K562 (cell line): ENCODE measurements around the gene DCAF8. TPM values are rescaled to one million over a fixed set of nuclear protein-coding genes. Genes with fewer than 3 reads are reported as not detected.

Source experiments
- CHCHD3 ChIP-seq: fragments of 250-450 bp; sonication (Bioruptor Pico); IDR thresholded peaks from 2 replicates; pipeline ENCODE4 v2.1.2; 2022; ENCODE audit warnings: mild to moderate bottlenecking
- CLOCK ChIP-seq: fragments of 250-450 bp; sonication (Bioruptor Pico); IDR thresholded peaks from 2 replicates; pipeline ENCODE4 v1.4.0; 2020; ENCODE audit warnings: mild to moderate bottlenecking, moderate library complexity, borderline replicate concordance
- KLF13 ChIP-seq: fragments of 450-650 bp; IDR thresholded peaks from 2 replicates; pipeline ENCODE4 v1.6.1; 2016; ENCODE audit warnings: missing genetic modification characterization, low read depth, mild to moderate bottlenecking, missing compliant biosample characterization, moderate library complexity, borderline replicate concordance
- SMAD3 ChIP-seq: fragments of 450-650 bp; formaldehyde crosslinking; conservative IDR thresholded peaks from 2 replicates; pipeline ENCODE4 v1.4.0; 2020; ENCODE audit warnings: mild to moderate bottlenecking
- STAT6 ChIP-seq: sonication (generic); formaldehyde crosslinking; IDR thresholded peaks from 2 replicates; pipeline ENCODE4 v1.8.1; 2023; ENCODE audit warnings: mild to moderate bottlenecking, missing genetic modification reagents
- ZBTB9 ChIP-seq: fragments of 450-650 bp; formaldehyde crosslinking; IDR thresholded peaks from 2 replicates; pipeline ENCODE4 v1.4.0; 2020; ENCODE audit warnings: mild to moderate bottlenecking, moderate library complexity
- ZNF212 ChIP-seq: fragments of 450-650 bp; formaldehyde crosslinking; IDR thresholded peaks from 2 replicates; pipeline ENCODE4 v1.4.0; 2020; ENCODE audit warnings: mild to moderate bottlenecking
- ZNF407 ChIP-seq: fragments of 450-650 bp; IDR thresholded peaks from 2 replicates; pipeline ENCODE4 v1.6.1; 2016; ENCODE audit warnings: low read depth
- ZNF445 ChIP-seq: fragments of 250-450 bp; sonication (Bioruptor Pico); IDR thresholded peaks from 2 replicates; pipeline ENCODE4 v1.4.0; 2020; ENCODE audit warnings: low read depth, mild to moderate bottlenecking, moderate library complexity
- polyA plus RNA-seq, 8 experiments: library from polyadenylated mRNA; depleted of rRNA in 4 of 8; stranded (reverse) in 5 of 8; unstranded in 3 of 8; fragments of >200 nt; fragmentation: Nextera tagmentation in 2 of 8; fragmentation: Illumina TruSeq in 1 of 8; extraction: Ambion mirVana in 2 of 8; extraction: Trizol in 1 of 8; gene quantifications; 2 replicates each; pipeline versions ENCODE4 v1.2.1 to v1.2.3, GENCODE V29; 2011 to 2014; ENCODE audit warnings: inconsistent platforms in 1 of 8, missing spikeins in 1 of 8
- total RNA-seq, 7 experiments: library from RNA; depleted of rRNA in 6 of 7; stranded (reverse); fragments of >200 nt in 6 of 7; fragmentation: Illumina TruSeq in 2 of 7; extraction: Trizol in 2 of 7; gene quantifications; 2 replicates each; pipeline versions ENCODE4 v1.2.1 to v1.2.3, GENCODE V29; 2011 to 2021; ENCODE audit warnings: low replicate concordance in 1 of 7

Gene DCAF8
- total and polyA plus RNA-seq, 9 of the 15 experiments (the other 6 are each of a cell fraction or from before 2014, with no cell fraction given) = 11.6 to 149 (median 81.3) TPM

- TF ChIP-seq STAT6 (CRISPR knock-in tag) (peak; percentile 66; the same call in 1 of the 2 replicates), ZNF212 (no peak), SMAD3 (CRISPR knock-in tag) (no peak), ZNF407 (0 out of 2 replicates have a peak, but pooled peaks have one; percentile 46), KLF13 (tag) (no peak), ZBTB9 (CRISPR knock-in tag) (peak; percentile 86), CLOCK (CRISPR knock-in tag) (no peak), CHCHD3 (CRISPR knock-in tag) (no peak), ZNF445 (CRISPR knock-in tag) (no peak)
These were observed at the start of gene DCAF8 (continued) for GRCh38 chr1:160261893-160262794.
